ENCODE results near the gene MEIOC. TPM values are rescaled to one million over a fixed set of nuclear protein-coding genes. Genes with fewer than 3 reads are reported as not detected.
"Not testable (repeated sequence)": the region's sequence is repeated elsewhere in the genome, so short reads cannot be mapped to it uniquely, and the experiment has no call there.

MEIOC gene
- polyA plus RNA-seq, 5 donors = 0.82 to 1.9 (median 1.2) TPM

DNA sequence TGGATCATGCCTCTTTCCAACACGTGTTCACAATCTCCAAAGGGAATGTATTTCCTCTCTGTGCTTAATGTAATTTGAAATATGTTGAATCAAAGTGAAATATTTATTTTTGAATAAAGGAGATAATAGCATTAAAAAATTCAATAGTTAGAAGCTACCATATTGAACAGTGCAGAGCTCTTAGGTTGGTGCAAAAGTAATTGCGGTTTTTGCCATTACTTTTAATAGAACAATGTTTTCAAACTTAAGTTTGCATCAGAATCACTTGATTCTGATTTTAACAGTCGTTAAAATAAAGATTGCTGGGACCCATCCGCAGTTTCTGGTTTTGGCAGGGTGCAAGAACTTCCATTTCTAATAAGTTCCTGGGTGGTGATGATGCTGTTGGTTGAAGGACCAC is 10.0 kb upstream of the MEIOC start:
- DNase-seq = no peak

DNA sequence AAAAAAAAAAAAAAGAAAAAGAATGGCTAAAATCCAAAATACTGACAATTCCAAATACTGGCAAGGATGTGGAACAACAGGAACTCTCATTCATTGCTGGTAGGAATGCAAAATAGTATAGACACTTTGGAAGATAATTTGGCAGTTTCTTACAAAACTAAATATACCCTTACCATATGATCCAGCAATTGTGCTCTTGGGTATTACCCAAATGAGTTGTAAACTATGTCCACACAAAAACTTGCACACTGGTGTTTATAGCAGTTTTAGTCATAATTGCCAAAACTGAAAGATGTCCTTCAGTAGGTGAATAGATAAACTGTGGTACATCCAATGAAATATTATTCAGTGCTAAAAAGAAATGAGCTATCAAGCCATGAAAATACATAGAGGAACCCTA is 8.5 kb upstream of the MEIOC start:
- DNase-seq = no peak

DNA sequence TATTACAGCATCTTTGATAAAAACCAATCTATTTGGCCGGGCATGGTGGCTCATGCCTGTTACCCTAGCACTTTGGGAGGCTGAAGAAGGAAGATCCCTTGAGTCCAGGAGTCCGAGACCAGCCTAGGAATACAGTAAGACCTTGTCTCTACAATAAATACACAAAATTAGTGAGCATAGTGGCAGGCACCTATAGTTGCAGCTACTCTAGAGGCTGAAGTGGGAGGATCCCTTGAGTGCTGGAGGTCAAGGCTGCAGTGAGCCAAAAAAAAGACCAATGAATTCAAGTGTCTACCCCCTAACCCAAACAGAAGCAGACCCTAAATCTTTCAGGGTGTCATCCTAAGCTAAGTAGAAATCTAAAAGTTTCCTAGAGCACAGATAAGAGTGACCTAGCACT is 7.3 kb upstream of the MEIOC start:
- DNase-seq = no peak

DNA sequence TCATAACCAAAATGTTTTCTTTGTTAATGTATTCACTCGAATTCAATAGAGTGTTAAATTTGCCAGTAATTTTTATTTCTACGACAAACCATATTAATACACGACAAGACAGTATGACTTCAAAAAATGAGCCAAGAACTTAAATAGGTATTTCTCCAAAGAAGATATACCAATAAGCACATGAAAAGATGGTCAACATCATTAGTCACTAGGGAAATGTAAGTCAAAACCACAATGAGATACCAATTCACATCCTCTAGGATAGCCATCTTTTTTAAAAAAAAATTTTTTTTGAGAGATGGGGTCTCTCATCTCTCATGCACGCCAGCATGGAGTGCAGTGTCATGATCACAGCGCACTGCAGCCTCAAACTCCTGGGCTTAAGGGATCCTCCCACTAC is 5.0 kb upstream of the MEIOC start:
- DNase-seq = no peak

DNA sequence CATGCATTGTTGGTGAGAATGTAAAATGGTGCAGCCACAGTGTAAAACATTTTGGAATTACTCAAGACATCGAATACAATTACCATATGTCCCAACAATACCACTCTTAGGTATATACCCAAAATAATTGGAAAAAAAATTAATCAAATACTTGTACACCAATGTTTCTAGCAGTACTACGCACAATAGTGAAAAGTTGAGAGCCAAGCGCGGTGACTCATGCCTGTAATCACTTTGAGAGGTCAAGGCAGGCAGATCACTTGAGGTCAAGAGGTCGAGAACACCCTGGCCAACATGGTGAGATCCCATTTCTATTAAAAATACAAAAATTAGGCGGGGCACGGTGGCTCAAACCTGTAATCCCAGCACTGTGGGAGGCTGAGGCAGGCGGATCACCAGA is 3.5 kb upstream of the MEIOC start:
- no peak for DNase-seq

DNA sequence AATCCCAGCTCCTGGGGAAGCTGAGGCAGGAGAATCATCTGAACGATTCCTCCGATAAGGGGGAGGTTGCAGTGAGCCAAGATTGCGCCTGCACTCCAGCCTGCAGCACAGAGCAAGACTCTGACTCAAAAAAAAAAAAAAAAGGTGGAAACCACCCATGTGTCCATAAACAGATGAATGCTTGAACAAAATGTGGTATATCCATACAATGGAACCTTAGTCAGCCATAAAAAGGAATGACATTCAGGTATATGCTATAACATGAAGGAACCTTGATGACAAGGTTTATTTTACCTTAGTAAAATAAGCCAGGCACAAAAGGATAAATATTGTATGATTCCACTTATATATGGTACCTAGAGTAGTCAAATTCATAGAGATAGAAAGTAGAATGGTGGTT is 2.9 kb upstream of the MEIOC start:
- DNase-seq = no peak

DNA sequence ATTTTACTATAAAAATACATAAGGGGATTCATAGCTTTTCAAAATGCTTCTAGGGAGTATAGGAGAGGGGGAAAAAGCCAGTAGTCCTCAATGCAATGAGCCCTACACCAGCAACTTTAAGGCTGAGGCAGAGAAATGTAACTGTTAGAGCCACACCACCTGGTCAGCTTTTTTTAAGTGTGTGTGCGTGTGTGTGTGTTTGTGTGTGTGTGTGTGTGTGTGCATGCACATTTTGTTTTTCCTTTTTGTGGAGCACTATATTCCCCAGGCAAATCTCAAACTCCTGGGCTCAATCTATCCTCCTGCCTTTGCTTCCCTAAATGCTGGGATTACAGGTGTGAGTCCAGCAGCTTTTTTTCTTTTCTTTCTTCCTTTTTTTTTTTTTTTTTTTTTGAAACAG is 2.3 kb upstream of the MEIOC start:
- DNase-seq = no peak

DNA sequence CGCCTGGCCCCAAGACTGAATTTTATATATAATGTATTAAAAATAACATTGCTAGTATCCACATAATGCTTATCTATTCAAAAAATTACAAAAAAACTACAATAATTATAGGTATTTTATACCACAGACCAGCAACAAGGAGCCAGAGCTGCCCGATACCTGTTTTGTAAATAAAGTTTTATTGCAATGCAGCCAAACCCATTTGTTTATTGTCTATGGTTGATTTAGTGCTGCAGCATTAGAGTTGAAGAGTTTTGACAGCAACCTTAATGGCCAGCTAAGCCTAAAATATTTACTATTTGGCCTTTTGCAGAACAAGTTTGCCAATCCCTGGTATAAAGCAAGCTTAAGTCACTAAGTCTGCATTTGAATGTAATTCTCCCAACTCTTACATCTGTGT is 5.6 kb downstream of the MEIOC start:
- no peak for DNase-seq

DNA sequence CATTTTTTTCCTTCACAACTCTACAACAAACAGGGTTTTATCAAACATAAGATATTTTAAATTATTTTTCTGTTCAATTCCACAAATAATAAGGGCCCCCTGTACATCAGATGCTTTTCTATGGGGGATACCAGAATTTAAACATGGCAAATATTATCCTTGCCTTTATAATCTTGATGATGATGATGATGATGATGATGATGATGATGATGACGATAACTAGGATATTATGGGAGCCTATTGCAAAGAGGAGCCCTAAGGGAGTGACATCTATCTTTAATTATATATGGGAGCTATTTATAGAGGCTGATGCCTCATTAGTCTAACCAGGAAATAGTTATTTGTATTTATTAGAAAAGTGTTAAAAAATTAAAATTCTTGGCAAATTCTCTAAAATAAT is 6.8 kb downstream of the MEIOC start:
- no peak for DNase-seq

DNA sequence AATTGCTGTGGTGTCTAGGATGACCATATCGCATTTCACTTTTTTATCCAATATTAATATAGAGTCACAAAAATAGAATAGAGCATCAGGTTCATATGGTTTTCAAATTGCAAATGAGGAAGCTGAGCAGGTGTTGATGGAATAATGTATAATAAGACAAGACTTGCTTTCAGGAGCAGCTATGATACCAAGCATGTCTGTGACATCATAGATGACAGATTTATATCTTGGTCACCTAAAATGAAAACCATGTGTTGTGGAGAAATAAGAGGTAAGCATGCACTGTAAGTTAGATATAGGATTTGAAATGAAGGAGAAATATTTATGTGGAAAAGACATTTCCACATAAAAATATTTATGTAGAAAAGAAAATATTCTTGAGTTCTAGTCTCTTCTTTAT is 8.6 kb downstream of the MEIOC start:
- no peak for DNase-seq

DNA sequence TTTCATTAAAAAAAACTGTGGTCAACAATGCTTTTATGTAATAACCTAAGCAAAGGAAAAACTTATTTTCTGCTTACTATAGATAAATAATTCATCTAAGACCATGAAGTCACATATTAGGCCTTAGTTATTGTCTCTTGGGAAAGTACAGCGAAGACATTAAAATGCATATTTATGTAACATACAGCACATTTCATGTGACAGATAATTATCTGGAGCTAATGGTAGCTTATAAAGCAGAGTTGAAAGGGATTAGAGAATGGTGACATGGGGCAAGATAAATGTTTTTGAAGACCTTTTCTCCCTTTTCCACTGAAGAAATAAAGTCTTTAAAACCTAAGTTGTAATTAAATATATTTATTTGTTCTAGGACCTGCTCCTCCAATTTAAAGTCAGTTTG is 9.7 kb downstream of the MEIOC start:
- DNase-seq = peak in 1 of 2 donors; percentile 33

DNA sequence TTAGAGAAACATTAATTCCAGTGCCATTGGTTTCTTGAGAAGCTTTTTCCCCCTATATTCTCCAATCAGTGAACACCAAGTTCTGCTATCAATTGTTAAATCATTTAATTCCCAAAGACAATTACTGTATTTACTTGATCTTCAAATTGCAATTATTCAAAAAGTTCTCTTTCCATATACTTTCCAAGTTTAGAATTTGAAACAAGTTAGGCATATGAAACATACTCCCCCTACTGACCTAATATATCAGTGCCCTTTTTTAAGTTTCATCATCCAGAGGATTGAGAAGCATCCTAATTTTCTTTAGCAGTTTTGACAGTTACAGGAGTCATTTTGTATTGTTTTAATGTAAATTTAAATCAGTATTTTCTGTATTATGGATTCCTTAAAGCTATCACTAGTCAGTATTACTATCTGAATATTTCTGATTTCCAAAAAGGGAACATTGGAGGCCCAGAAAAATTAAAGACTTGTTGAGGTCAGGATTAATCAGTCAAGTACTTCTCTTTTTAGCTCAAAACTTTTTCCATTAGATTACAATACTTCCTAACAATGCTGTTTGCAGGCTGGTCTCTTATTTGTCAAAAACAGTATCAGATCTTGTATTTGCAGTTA is 16.3 kb downstream of the MEIOC start:
- DNase-seq = no peak

DNA sequence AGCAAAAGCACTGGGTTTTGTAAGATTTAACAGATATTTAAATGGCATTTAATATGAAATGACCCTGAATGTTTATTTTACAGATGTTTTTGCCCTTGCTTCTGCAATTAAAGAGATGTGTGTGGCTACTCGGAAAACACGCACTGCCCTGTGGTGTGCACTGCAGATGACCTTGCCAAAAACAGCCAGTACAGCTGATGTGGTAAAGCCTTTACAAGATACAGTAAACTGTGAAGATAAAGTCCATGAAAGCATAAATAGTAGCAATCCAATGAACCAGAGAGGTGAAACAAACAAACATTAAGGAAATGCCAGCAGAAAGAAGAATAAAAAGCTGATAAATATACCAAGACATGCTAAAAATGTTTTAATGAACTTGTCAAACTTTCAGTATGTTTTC is 17.6 kb downstream of the MEIOC start:
- DNase-seq = no peak

DNA sequence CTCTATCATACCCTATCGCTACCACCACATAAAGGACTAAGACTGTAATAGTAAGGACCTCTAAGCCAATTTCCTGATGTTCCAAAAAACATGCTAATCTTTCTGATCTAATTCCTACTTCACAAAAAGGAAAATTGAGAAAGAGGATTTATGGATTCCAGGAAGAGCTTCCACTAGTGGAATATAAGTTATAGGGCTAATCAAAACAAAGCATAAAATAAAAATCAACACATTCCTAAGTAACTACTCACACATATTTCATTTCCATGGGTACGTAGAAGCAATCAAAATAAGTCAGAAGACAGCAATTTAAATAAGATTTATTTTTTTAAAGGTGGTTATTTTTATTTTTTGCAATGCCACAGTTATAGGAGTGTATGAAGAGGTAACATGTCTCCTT is 20.9 kb downstream of the MEIOC start:
- no peak for DNase-seq

DNA sequence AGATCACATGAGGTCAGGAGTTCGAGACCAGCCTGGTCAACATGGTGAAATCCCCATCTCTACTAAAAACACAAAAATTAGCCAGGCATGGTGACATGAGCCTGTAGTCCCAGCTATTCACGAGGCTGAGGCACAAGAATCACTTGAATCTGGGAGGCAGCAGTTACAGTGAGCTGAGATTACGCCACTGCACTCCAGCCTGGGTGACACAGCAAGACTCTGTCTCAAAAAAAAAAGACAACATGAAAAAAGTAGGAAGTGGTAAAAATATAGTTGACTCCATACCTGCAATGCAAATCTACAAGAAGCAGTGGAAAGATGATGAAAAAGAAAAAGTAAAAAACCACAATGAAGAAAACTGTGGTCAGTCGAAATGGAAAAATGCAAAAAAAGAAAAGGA is 27.0 kb downstream of the MEIOC start:
- DNase-seq = not testable (repeated sequence)

DNA sequence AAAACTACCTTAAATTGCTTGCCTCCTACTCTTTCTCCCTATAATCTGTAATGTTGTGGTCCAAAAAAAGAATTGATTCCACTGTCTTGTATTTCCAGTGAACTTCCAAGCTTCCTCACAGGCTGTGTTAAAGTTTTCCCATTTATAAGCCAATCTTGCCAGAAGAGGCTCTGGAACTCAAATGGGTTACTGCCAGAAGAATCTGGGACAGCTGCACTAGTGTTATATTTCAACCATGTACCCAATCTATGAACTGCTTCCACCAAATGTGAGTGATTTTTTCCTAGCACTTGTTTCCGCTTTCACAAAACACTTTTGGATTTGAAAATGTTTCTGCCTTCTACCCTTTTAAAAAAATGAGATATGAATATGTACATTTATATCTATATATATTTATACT is 31.5 kb downstream of the MEIOC start:
- no peak for DNase-seq

DNA sequence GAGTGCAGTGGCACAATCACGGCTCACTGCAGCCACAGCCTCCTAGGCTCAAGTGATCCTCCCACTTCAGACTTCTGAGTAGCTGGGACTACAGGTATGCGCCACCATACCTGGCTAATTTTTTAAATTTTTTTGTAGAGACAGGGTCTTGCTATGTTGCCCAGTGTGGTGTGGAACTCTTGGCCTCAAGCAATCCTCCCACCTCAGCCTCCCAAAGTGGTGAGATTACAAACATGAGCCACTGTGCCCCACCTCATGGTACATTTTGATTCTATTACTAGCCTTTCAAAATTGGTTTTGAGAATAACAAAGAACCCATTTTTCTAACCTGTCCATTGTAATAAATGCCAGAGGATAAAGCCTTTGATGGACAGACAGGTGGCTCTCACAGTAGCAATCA is 31.9 kb downstream of the MEIOC start:
- no peak for DNase-seq

DNA sequence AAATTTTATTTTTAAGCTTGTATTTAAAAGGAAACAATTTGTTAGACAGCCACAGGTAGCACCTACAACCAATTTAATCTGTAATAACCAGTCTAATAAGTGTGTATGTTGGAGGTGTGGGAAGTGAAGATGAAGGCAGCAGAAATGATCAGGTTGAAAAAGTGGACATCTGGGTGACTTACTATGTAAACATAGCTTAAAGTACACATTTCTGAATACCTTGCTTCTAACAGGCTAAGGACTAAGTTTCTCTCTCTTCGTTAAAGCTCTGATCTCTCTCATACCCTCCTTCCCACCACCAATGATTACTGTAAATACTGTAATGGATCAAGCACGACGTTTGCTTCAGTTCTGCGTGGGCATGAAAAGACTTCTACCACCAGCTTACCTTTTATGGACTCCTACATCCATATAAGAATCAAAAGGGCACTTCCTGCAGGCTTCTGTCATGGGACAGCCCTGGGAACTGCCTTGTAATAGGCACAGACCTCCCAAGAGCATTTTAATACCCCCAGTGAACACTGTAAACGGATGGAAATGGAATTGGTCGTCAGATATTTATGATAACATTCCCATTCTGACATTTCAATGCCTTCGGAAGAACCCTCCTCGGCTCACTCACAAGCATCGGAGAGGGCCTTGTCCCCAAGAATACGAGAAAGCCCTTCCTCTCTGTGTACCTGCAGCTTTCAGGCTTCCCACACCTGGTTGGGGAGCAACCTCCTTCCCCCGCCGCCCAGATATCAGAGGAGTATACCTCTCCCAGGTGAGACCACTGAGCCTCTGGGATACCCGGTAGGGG is 32.6 kb downstream of the MEIOC start:
- no peak for DNase-seq

DNA sequence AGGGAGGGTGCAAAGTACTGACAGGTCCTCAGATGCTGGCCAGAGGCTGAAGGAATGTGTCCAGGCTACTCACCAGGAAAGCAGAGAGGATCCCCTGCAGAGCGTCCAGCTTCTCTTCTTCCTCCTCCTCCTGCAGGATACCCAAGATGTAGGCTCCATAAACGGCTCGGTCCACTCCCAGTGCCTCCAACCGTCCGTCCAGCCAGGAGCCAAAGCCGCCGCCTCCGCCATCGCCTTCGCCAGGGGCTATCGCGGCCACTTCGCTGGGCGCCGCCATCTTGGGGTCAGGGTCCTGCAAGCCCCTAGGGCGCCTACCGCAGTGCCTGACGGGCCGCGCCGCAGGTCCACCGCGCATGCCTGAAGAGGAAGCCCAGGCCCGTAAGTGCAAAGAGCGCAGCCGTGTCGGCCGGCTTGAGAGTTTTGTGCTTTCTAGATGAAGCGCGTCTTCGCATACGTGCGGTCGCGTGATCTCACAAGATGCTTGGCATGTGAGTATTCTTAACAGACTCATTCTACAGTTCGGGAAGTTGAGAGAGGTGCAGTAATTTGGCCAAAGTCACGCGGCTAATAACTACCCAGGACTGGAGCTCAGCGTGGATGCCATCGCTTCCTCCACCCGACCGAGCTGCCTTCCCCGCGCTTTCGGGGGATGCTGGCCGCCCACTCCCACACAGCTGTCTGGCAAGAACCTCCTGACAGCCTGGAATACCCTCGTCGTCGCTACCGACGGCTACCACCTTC is 33.4 kb downstream of the MEIOC start, which contains the start of gene CCDC43:
TSS of gene CCDC43 (minus strand) at position 300 of the 741 bp plus-strand sequence. CDS start at position 277, 23 bp downstream.
- peak; percentile 86 to 89 for DNase-seq

DNA sequence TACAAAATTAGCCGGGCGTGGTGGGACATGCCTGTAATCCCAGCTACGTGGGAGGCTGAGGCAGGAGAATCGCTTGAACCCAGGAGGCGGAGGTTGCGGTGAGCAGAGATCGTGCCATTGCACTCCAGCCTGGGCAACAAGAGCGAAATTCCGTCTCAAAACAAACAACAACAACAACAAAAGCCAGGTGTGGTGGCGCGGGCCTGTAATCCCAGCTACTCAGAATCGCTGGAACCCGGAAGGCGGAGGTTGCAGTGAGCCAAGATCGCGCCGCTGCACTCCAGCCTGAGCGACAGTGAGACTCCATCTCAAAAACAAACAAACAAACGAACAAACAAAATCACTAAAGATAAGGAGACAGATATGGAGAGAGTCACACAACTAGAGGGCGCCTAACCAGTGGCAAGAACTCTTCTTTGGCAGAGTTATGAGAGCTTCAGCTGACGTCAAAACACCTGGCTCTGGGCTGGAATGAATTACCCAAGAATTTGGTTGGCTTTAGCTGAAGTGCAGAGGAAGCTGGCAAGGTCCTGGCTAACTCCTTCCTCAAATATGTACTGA is 34.6 kb downstream of the MEIOC start:
- not testable (repeated sequence) for DNase-seq

DNA sequence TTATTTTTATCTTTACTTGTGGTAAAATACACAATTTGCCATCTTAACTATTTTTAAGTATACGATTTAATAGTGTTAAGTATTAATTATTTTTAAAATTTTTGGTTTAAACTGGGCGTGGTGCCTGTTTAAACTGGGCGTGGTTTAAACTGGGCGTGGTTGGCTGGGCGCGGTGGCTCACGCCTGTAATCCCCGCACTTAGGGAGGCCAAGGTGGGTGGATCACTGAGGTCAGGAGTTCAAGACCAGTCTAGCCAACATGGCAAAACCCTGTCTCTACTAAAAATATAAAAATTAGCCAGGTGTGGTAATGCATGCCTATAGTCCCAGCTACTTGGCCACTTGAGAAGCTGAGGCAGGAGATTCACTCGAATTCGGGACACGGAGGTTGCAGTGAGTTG is 37.3 kb downstream of the MEIOC start:
- DNase-seq = no peak

DNA sequence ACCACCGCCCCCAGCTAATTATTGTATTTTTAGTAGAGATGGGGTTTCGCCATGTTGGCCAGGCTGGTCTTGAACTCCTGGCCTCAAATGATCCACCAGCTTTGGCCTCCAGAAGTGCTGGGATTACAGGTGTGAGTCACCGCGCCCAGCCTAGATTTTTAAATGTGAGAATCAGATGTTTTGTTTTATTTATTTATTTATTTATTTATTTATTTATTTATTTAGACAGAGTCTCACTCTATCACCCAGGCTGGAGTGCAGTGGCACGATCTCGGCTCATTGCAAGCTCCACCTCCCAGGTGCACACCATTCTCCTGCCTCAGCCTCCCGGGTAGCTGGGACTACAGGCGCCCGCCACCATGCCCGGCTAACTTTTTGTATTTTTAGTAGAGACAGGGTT is 44.0 kb downstream of the MEIOC start:
- DNase-seq = not testable (repeated sequence)

All from right lung (tissue), 5 donors.